A549 (cell line): ENCODE results near the gene RUVBL2. TPM values are rescaled to one million over a fixed set of nuclear protein-coding genes. Genes with fewer than 3 reads are reported as not detected.

Experiments used
- ATAC-seq, 2 experiments: fragments of 200-7000 bp in 1 of 2; fragments of >200 bp in 1 of 2; cut with Nextera tagmentation in 1 of 2; cut with Tn5 transposase in 1 of 2; 3 replicates each; pipeline versions ENCODE4 v1.8.0 to v1.9.1; 2018 to 2020; ENCODE audit warnings: mild to moderate bottlenecking in 1 of 2, moderate library complexity in 1 of 2
- CTCF ChIA-PET: fragments of 300-600 bp; sonication (Branson Sonifier 250); formaldehyde crosslinking; extraction: SDS; loops from one replicate; lab custom pipeline; 2021; ENCODE audit warnings: antibody characterized with exemption, inconsistent platforms; lab: Yijun Ruan, JAX
- POLR2A ChIA-PET: fragments of 350-600 bp; formaldehyde crosslinking; extraction: SDS; loops from one replicate; lab custom pipeline; 2021; ENCODE audit warnings: antibody characterized with exemption, inconsistent platforms; lab: Yijun Ruan, JAX
- DNase-seq, 2 experiments: peaks; one replicate each; pipeline versions ENCODE4 v3.0.0 to v3.0.0-alpha.2; 2011 to 2016; ENCODE audit warnings: low read depth in 1 of 2, low spot score in 1 of 2
- FAIRE-seq: peaks from 2 replicates; lab custom pipeline; 2011; peaks lifted over from hg19 to GRCh38; lab: Jason Lieb, UNC
- H3K27ac ChIP-seq, 2 experiments: fragments of >200 bp; sonication (Bioruptor Twin); formaldehyde crosslinking; 3 replicates each; pipeline ENCODE4 v1.5.1; 2016 to 2017
- H3K4me1 ChIP-seq: fragments of >200 bp; sonication (Bioruptor Twin); formaldehyde crosslinking; 3 replicates; pipeline ENCODE4 v1.6.1; 2016
- H3K4me2 ChIP-seq: fragments of >200 bp; sonication (Bioruptor Twin); formaldehyde crosslinking; 3 replicates; pipeline ENCODE4 v1.6.1; 2016
- H3K4me3 ChIP-seq: fragments of >200 bp; sonication (Bioruptor Twin); formaldehyde crosslinking; 3 replicates; pipeline ENCODE4 v1.5.1; 2016
- H3K9me3 ChIP-seq: fragments of >200 bp; sonication (Bioruptor Twin); formaldehyde crosslinking; 3 replicates; pipeline ENCODE4 v1.6.1; 2016
- CBX2 ChIP-seq: fragments of 200-600 bp; sonication (generic); IDR thresholded peaks from 2 replicates; pipeline ENCODE4 v1.6.1; 2016; ENCODE audit warnings: low read depth, mild to moderate bottlenecking, borderline replicate concordance
- CBX8 ChIP-seq: fragments of 200-600 bp; sonication (generic); IDR thresholded peaks from 2 replicates; pipeline ENCODE4 v1.6.1; 2016
- CEBPB ChIP-seq, 2 experiments: fragments of >200 bp in 1 of 2; sonication (Bioruptor Twin) in 1 of 2; formaldehyde crosslinking in 1 of 2; IDR thresholded peaks; 2 replicates each; pipeline ENCODE4 v1.6.1; 2012 to 2016
- CHD2 ChIP-seq: fragments of 150-350 bp; IDR thresholded peaks from 2 replicates; pipeline ENCODE4 v1.6.1; 2014; ENCODE audit warnings: low read length; ENCODE audit not compliant: partially characterized antibody
- CHD4 ChIP-seq: fragments of 200-600 bp; sonication (generic); IDR thresholded peaks from 2 replicates; pipeline ENCODE4 v1.6.1; 2016; ENCODE audit warnings: antibody characterized with exemption, mild to moderate bottlenecking, borderline replicate concordance
- EHF ChIP-seq: fragments of 250-450 bp; sonication (Bioruptor Pico); IDR thresholded peaks from 2 replicates; pipeline ENCODE4 v1.5.0; 2020; ENCODE audit warnings: mild to moderate bottlenecking
- EP300 ChIP-seq, 2 experiments: fragments of >200 bp; sonication (Bioruptor Twin); formaldehyde crosslinking; IDR thresholded peaks; 2 replicates in 1 of 2; 3 replicates in 1 of 2; pipeline ENCODE4 v1.6.1; 2016 to 2017
- FOSB ChIP-seq: fragments of 250-450 bp; sonication (Bioruptor Pico); IDR thresholded peaks from 2 replicates; pipeline ENCODE4 v1.5.0; 2020; ENCODE audit warnings: mild to moderate bottlenecking, moderate library complexity
- FOSL2 ChIP-seq, 2 experiments: fragments of 450-650 bp in 1 of 2; fragments of >200 bp in 1 of 2; sonication (Bioruptor Twin) in 1 of 2; formaldehyde crosslinking; IDR thresholded peaks; 2 replicates each; pipeline versions ENCODE4 v1.5.0 to v1.6.1; 2016 to 2020; ENCODE audit warnings: mild to moderate bottlenecking in 1 of 2, moderate library complexity in 1 of 2
- GATA3 ChIP-seq: IDR thresholded peaks from 2 replicates; pipeline ENCODE4 v1.6.1; 2012; ENCODE audit warnings: borderline replicate concordance
- HEYL ChIP-seq: fragments of 250-450 bp; sonication (Bioruptor Pico); IDR thresholded peaks from 2 replicates; pipeline ENCODE4 v1.8.0; 2021; ENCODE audit warnings: mild to moderate bottlenecking, moderate library complexity
- HOXB5 ChIP-seq: fragments of 250-450 bp; sonication (Bioruptor Pico); IDR thresholded peaks from 2 replicates; pipeline ENCODE4 v1.5.0; 2020; ENCODE audit warnings: mild to moderate bottlenecking, moderate library complexity
- JUN ChIP-seq, 2 experiments: fragments of >200 bp; sonication (Bioruptor Twin); formaldehyde crosslinking; IDR thresholded peaks; 2 replicates in 1 of 2; 3 replicates in 1 of 2; pipeline ENCODE4 v1.6.1; 2016 to 2017
- KDM1A ChIP-seq: fragments of 200-600 bp; sonication (generic); IDR thresholded peaks from 2 replicates; pipeline ENCODE4 v1.6.1; 2016; ENCODE audit warnings: low read depth, mild to moderate bottlenecking
- MAFK ChIP-seq: fragments of 450-650 bp; IDR thresholded peaks from 2 replicates; pipeline ENCODE4 v1.6.1; 2014; ENCODE audit not compliant: partially characterized antibody
- NFE2L2 ChIP-seq: fragments of 150-350 bp; conservative IDR thresholded peaks from 2 replicates; pipeline ENCODE4 v1.6.1; 2014; ENCODE audit warnings: low read length
- NPAS2 ChIP-seq: fragments of 250-450 bp; sonication (Bioruptor Pico); IDR thresholded peaks from 2 replicates; pipeline ENCODE4 v1.8.0; 2022; ENCODE audit warnings: mild to moderate bottlenecking, moderate library complexity, borderline replicate concordance
- NR3C1 ChIP-seq: fragments of >200 bp; sonication (Bioruptor Twin); formaldehyde crosslinking; IDR thresholded peaks from 3 replicates; pipeline ENCODE4 v1.6.1; 2017
- POLR2A ChIP-seq: IDR thresholded peaks from 2 replicates; pipeline ENCODE4 v1.6.1; 2012; ENCODE audit warnings: mild to moderate bottlenecking, low read length
- POLR2AphosphoS2 ChIP-seq: conservative IDR thresholded peaks from 2 replicates; pipeline ENCODE4 v1.6.1; 2012; ENCODE audit warnings: low read length, improper control_type of control experiment, inconsistent platforms
- RFX5 ChIP-seq: fragments of 450-650 bp; IDR thresholded peaks from 2 replicates; pipeline ENCODE4 v1.7.1; 2014; ENCODE audit warnings: antibody characterized with exemption, mild to moderate bottlenecking, moderate library complexity
- SREBF2 ChIP-seq: fragments of 450-650 bp; IDR thresholded peaks from 2 replicates; pipeline ENCODE4 v1.6.1; 2014; ENCODE audit warnings: mild to moderate bottlenecking, moderate library complexity
- TFCP2L1 ChIP-seq: fragments of 250-450 bp; sonication (Bioruptor Pico); IDR thresholded peaks from 2 replicates; pipeline ENCODE4 v1.5.0; 2021; ENCODE audit warnings: mild to moderate bottlenecking
- ZFP36 ChIP-seq: fragments of 450-650 bp; IDR thresholded peaks from 2 replicates; pipeline ENCODE4 v1.6.1; 2014; ENCODE audit warnings: borderline replicate concordance; ENCODE audit not compliant: partially characterized antibody
- ZSCAN20 ChIP-seq: fragments of 250-450 bp; sonication (Bioruptor Pico); IDR thresholded peaks from 2 replicates; pipeline ENCODE4 v1.8.0; 2022; ENCODE audit warnings: mild to moderate bottlenecking, moderate library complexity
- WGBS: methylation state at CpG from one replicate; pipeline ENCODE4 v1.1.6; 2017; ENCODE audit errors: missing lambda C conversion rate; 5-methylcytosine and 5-hydroxymethylcytosine counted together
- polyA plus RNA-seq, 4 experiments: library from polyadenylated mRNA; depleted of rRNA in 3 of 4; stranded (reverse); fragments of >200 nt; fragmentation: RNase III in 1 of 4; extraction: RNeasy Plus Mini Kit Qiagen cat#74134 plus additional on column Dnase treatment in 1 of 4; gene quantifications; 2 replicates in 3 of 4; 3 replicates in 1 of 4; pipeline ENCODE4 v1.2.3, GENCODE V29; 2011 to 2017
- TF ChIP-seq, protein P1 (sequence below): fragments of >200 bp; sonication (Bioruptor Twin); formaldehyde crosslinking; IDR thresholded peaks from 3 replicates; pipeline ENCODE4 v1.5.1; 2016
- TF ChIP-seq, protein P2 (sequence below): IDR thresholded peaks from 2 replicates; pipeline ENCODE4 v1.6.1; 2012
- TF ChIP-seq, protein P3 (sequence below): IDR thresholded peaks from 2 replicates; pipeline ENCODE4 v1.6.1; 2012
- TF ChIP-seq, protein P4 (sequence below): IDR thresholded peaks from 2 replicates; pipeline ENCODE4 v1.6.1; 2012; ENCODE audit warnings: low read depth, borderline replicate concordance

Gene RUVBL2
- polyA plus RNA-seq, 2 of the 4 experiments (the other 2 are of a cell fraction), result 186 to 225 TPM

DNA sequence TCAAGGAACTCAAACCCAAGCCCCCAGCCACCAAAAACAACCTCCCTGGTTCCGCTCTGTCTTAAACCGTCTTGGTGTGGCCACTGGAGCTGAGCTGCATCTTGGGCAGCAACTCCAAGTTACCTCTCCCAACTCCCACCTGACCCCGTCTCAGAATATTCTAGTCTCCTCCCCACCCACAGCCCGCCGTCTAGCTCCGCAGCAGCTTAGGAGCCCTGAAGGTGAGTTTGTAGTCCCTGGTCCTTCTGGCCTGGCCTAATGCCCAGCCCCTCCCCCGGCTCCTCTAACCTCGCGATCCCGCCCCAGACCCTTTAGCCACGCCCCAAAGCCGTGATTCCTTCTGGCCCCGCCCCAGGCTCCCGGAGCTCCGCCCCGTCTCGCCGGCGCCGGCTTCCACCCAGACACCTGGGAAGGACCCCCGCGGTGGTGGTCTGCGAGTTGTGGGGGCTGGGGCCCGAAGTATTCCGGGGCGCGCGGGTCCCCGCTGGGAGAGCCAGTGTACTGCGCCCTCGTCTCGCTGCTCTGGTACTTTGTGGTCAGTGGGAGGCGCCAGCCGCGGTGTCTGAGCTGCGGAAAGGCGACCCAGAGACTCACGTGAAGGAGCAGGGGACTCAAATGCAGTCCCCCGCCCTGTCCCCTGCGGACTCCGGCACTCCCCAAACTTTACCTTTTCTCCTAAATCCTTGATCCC, 25.7 kb downstream of the RUVBL2 start (continued):
- TF ChIP-seq NR3C1 (no peak), KDM1A (no peak), HEYL (CRISPR knock-in tag) (no peak), CHD4 (no peak), EHF (CRISPR knock-in tag) (no peak), FOSL2 (IDR thresholded peaks at IDR 0.05) (no peak), FOSL2 (CRISPR knock-in tag; IDR thresholded peaks at IDR 0.05) (no peak), CEBPB (IDR thresholded peaks at IDR 0.05) (no peak), CHD2 (peak; percentile 49), POLR2A (no peak), ZFP36 (no peak), JUN (IDR thresholded peaks at IDR 0.05) (peak in 1 of 2 experiments; percentile 42; a peak in 1 of 5 replicates), EP300 (IDR thresholded peaks at IDR 0.05) (no peak), CBX2 (no peak), HOXB5 (CRISPR knock-in tag) (0 out of 2 replicates have a peak, but pooled peaks have one; percentile 11), SREBF2 (no peak), NPAS2 (CRISPR knock-in tag) (no peak), ZSCAN20 (CRISPR knock-in tag) (no peak), GATA3 (no peak; the same call in 1 of the 2 replicates)
- TF ChIP-seq, protein P1, sequence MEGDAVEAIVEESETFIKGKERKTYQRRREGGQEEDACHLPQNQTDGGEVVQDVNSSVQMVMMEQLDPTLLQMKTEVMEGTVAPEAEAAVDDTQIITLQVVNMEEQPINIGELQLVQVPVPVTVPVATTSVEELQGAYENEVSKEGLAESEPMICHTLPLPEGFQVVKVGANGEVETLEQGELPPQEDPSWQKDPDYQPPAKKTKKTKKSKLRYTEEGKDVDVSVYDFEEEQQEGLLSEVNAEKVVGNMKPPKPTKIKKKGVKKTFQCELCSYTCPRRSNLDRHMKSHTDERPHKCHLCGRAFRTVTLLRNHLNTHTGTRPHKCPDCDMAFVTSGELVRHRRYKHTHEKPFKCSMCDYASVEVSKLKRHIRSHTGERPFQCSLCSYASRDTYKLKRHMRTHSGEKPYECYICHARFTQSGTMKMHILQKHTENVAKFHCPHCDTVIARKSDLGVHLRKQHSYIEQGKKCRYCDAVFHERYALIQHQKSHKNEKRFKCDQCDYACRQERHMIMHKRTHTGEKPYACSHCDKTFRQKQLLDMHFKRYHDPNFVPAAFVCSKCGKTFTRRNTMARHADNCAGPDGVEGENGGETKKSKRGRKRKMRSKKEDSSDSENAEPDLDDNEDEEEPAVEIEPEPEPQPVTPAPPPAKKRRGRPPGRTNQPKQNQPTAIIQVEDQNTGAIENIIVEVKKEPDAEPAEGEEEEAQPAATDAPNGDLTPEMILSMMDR, result peak; percentile 44
- TF ChIP-seq, protein P2, sequence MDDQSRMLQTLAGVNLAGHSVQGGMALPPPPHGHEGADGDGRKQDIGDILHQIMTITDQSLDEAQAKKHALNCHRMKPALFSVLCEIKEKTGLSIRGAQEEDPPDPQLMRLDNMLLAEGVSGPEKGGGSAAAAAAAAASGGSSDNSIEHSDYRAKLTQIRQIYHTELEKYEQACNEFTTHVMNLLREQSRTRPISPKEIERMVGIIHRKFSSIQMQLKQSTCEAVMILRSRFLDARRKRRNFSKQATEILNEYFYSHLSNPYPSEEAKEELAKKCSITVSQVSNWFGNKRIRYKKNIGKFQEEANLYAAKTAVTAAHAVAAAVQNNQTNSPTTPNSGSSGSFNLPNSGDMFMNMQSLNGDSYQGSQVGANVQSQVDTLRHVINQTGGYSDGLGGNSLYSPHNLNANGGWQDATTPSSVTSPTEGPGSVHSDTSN, result peak; percentile 18; the same call in 1 of the 2 replicates
- TF ChIP-seq, all 56 proteins: peak for 7

DNA sequence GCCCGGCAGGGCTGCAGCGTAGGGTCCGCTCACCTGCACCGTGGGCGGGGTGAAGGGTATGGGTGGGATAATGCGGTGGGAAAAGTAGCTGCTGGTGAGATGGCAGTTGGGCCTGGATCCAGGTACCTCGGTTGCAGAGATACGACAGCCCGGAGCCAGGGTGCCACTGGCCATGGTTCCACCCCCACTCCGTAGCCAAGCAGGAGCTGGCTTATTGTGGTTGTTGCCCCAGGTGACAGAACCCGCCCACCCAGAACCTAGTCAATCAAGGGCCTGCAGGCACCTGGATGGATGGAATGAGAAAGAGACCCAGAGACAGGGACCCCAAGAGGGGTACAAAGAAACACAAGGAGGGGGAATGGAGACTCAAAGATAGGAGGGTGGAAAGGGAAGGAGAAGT, 26.7 kb downstream of the RUVBL2 start:
- CTCF ChIA-PET, result interaction anchor here (0.5 to 21.8 kb wide), 11 partner anchors 14 to 187 kb away, joined by 3 to 408 read pairs (median 6); partner anchors contain the start of genes GYS1, KCNA7, NTF4 and RUVBL2
- no peaks in the 10 kb centered on the region for H3K9me3 ChIP-seq
- no peak for DNase-seq
- no peak overlapping the region for H3K4me3 ChIP-seq
- no peak for FAIRE-seq
- ATAC-seq, result peak in 1 of 2 experiments; percentile 1; a peak in 2 of 6 replicates
- 95% methylated on average over 11 of the region's 11 CpGs for WGBS
- H3K4me1 ChIP-seq, result peaks cover 14% of the 10 kb centered on the region; the same call in 2 of the 3 replicates
- TF ChIP-seq NR3C1 (no peak), EP300 (IDR thresholded peaks at IDR 0.05) (no peak), NFE2L2 (no peak), POLR2AphosphoS2 (no peak), MAFK (no peak), FOSB (CRISPR knock-in tag) (no peak), CHD4 (no peak), CEBPB (IDR thresholded peaks at IDR 0.05) (no peak), RFX5 (no peak), CBX8 (no peak), TFCP2L1 (CRISPR knock-in tag) (no peak), POLR2A (no peak), ZFP36 (no peak)
- TF ChIP-seq, protein P3, sequence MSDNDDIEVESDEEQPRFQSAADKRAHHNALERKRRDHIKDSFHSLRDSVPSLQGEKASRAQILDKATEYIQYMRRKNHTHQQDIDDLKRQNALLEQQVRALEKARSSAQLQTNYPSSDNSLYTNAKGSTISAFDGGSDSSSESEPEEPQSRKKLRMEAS, result no peak
- TF ChIP-seq, protein P4, sequence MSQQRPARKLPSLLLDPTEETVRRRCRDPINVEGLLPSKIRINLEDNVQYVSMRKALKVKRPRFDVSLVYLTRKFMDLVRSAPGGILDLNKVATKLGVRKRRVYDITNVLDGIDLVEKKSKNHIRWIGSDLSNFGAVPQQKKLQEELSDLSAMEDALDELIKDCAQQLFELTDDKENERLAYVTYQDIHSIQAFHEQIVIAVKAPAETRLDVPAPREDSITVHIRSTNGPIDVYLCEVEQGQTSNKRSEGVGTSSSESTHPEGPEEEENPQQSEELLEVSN, result no peak
- TF ChIP-seq, all 56 proteins: peak for 0
- Histone ChIP-seq H3K4me2 (no peak overlapping the region), H3K27ac (no peak overlapping the region)
- POLR2A ChIA-PET, result interaction anchor here (1.3 kb wide), 1 partner anchor 148 kb away, joined by 3 read pairs; the partner anchor contains the start of gene PPP1R15A
